Osteocyte (in vitro differentiated cells): ENCODE results near the gene TCL1B. TPM values are rescaled to one million over a fixed set of nuclear protein-coding genes. Genes with fewer than 3 reads are reported as not detected.
"Not testable (repeated sequence)": the region's sequence is repeated elsewhere in the genome, so short reads cannot be mapped to it uniquely, and the experiment has no call there.

Experiments used
- DNase-seq: peaks from one replicate; pipeline ENCODE4 v3.0.0; 2021; ENCODE audit warnings: mixed read lengths; ENCODE audit not compliant: unreplicated experiment; ENCODE audit errors: extremely low spot score
- H3K27ac Mint-ChIP-seq: one replicate; pipeline ENCODE4 v1.8.0; 2021; ENCODE audit warnings: mild to moderate bottlenecking, mixed read lengths; ENCODE audit not compliant: unreplicated experiment
- H3K27me3 Mint-ChIP-seq: one replicate; pipeline ENCODE4 v1.8.0; 2021; ENCODE audit warnings: mixed read lengths; ENCODE audit not compliant: unreplicated experiment
- H3K36me3 Mint-ChIP-seq: one replicate; pipeline ENCODE4 v1.8.0; 2021; ENCODE audit warnings: mixed read lengths; ENCODE audit not compliant: unreplicated experiment
- H3K4me1 Mint-ChIP-seq: one replicate; pipeline ENCODE4 v1.8.0; 2021; ENCODE audit warnings: mixed read lengths; ENCODE audit not compliant: unreplicated experiment
- H3K4me3 Mint-ChIP-seq: one replicate; pipeline ENCODE4 v1.8.0; 2021; ENCODE audit warnings: mild to moderate bottlenecking, moderate library complexity, mixed read lengths; ENCODE audit not compliant: unreplicated experiment
- H3K9me3 Mint-ChIP-seq: one replicate; pipeline ENCODE4 v1.8.0; 2021; ENCODE audit warnings: mixed read lengths; ENCODE audit not compliant: unreplicated experiment
- total RNA-seq: library from RNA; stranded (reverse); gene quantifications from 2 replicates; pipeline ENCODE4 v1.2.1, GENCODE V29; 2021
- TF ChIP-seq, protein P1 (sequence below): fragments of 200-600 bp; sonication (generic); IDR thresholded peaks from 2 replicates; pipeline ENCODE4 v1.5.0; 2021; ENCODE audit warnings: antibody characterized with exemption, mild to moderate bottlenecking, moderate library complexity

The TCL1B gene
- total RNA-seq, 1 donor from 2014 or later: not detected

DNA sequence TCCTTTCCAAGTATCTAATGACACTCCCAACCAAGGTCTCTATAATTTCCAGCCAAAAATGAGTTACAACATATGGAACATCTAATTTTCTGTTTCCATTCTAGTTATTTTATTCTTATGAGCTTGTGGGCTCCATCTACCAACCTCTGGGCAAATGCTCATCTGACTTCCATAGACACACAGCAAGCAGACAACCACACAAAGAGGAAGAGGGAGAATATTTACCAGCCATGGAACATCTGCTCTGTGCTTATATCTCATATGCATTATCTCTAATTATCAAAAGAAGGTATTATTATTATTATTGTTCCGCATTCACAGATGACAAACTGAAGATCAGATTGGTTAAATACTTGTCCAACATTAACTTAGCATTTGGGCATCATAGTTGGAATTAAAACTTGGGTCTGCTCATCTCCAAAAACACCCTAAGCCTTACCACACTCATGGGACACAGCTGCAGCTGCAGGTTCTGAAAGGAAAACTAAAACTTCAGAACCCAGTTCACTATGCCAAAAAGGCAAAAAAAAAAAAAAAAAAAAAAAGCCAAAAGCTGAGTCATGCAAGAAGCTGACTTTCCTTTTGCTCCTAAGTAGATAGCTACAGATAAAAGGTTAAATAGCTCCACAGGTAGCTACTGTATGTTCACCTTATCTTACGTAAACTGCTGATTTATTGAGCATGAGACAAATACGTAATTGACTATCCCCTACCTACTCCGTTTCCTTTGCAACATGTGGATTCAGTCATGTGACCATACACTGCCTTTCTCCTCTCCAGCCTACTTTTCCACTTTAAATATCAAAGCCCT is 23.6 kb upstream of the TCL1B start:
- H3K9me3 Mint-ChIP-seq: no peaks in the 10 kb centered on the region
- DNase-seq: no peak

DNA sequence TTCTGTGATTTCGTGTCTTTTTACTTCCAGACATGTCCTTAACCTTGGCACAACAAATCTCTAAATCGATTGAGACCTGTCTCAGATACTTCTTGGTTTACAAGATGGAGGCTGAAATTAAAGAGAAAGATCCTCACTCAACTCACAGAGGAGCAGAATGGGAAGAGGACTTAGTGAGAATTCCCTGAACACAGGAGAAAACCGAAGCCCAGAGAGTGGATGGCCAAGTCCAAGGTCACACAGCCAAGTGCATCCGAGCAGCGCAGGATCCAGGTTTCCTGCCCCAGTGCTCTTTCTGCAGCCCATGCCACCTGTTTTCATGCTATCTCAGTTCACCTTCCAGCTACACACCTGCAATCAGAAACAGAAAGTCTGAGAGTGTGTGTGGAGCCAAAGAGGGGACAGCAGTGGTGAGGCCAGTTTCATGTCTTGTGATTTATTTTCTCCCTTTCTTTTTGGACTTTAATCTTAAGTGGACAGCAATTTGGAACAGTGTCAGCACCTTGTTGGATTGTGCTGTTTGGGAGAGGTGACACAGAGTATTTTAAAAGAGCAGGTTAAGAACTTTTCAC is 22.9 kb upstream of the TCL1B start:
- H3K9me3 Mint-ChIP-seq: no peaks in the 10 kb centered on the region
- no peaks in the 10 kb centered on the region for H3K36me3 Mint-ChIP-seq
- no peak overlapping the region for H3K27ac Mint-ChIP-seq
- H3K4me3 Mint-ChIP-seq: no peak overlapping the region
- H3K27me3 Mint-ChIP-seq: peaks cover 21% of the 10 kb centered on the region
- no peak for DNase-seq
- H3K4me1 Mint-ChIP-seq: no peaks in the 10 kb centered on the region
- TF ChIP-seq, protein P1, sequence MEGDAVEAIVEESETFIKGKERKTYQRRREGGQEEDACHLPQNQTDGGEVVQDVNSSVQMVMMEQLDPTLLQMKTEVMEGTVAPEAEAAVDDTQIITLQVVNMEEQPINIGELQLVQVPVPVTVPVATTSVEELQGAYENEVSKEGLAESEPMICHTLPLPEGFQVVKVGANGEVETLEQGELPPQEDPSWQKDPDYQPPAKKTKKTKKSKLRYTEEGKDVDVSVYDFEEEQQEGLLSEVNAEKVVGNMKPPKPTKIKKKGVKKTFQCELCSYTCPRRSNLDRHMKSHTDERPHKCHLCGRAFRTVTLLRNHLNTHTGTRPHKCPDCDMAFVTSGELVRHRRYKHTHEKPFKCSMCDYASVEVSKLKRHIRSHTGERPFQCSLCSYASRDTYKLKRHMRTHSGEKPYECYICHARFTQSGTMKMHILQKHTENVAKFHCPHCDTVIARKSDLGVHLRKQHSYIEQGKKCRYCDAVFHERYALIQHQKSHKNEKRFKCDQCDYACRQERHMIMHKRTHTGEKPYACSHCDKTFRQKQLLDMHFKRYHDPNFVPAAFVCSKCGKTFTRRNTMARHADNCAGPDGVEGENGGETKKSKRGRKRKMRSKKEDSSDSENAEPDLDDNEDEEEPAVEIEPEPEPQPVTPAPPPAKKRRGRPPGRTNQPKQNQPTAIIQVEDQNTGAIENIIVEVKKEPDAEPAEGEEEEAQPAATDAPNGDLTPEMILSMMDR: no peak

More for the DNA sequence above, 23.6 kb upstream of the TCL1B start:
- no peaks in the 10 kb centered on the region for H3K36me3 Mint-ChIP-seq
- H3K4me3 Mint-ChIP-seq: no peak overlapping the region
- H3K27ac Mint-ChIP-seq: no peak overlapping the region
- TF ChIP-seq, protein P1: no peak
- peaks cover 21% of the 10 kb centered on the region for H3K27me3 Mint-ChIP-seq
- H3K4me1 Mint-ChIP-seq: no peaks in the 10 kb centered on the region

DNA sequence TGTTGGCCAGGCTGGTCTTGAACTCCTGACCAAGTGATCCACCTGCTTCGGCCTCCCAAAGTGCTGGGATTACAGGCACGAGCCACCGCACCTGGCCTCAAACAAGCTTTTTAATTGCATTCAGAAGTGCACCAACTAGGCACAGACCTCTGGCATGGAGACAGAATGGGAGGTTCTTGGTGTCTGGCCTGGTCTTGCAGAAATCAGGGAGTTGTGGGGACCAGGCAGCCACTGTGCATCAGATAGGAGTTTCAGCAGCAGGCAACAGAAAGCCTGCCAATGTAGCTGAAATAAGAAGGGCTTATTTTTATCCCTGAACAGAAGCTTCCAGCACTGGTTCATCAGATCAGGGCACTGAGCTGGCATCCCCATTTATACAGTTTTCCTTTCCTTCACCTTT is 22.2 kb upstream of the TCL1B start:
- TF ChIP-seq, protein P1: no peak
- no peaks in the 10 kb centered on the region for H3K9me3 Mint-ChIP-seq
- no peak overlapping the region for H3K4me3 Mint-ChIP-seq
- DNase-seq: no peak
- no peaks in the 10 kb centered on the region for H3K4me1 Mint-ChIP-seq
- H3K27ac Mint-ChIP-seq: no peak overlapping the region
- H3K36me3 Mint-ChIP-seq: no peaks in the 10 kb centered on the region
- H3K27me3 Mint-ChIP-seq: peaks cover 21% of the 10 kb centered on the region

DNA sequence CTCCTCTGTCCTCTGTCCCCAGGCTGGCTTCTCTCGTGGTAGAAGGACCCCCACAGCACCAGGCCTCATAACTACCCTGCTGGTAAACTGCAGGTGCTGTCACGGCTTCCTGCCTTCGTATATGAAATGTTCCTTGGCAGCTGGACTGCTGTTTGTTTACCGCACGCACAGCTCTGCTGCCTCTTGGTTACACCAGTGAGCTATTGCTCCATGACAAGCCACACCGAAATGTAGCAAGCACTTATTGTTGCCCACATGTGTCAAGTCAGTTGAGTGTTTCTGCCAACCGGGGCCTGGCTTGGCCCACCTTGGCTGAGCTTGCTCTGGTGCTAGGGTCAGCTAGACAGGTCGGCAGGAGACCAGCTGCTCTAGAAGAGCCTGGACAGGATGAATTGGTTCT is 21.7 kb upstream of the TCL1B start:
- H3K36me3 Mint-ChIP-seq: no peaks in the 10 kb centered on the region
- no peak overlapping the region for H3K27ac Mint-ChIP-seq
- H3K27me3 Mint-ChIP-seq: peaks cover 22% of the 10 kb centered on the region
- H3K4me1 Mint-ChIP-seq: no peaks in the 10 kb centered on the region
- H3K4me3 Mint-ChIP-seq: no peak overlapping the region
- no peaks in the 10 kb centered on the region for H3K9me3 Mint-ChIP-seq
- no peak for DNase-seq
- TF ChIP-seq, protein P1: no peak

DNA sequence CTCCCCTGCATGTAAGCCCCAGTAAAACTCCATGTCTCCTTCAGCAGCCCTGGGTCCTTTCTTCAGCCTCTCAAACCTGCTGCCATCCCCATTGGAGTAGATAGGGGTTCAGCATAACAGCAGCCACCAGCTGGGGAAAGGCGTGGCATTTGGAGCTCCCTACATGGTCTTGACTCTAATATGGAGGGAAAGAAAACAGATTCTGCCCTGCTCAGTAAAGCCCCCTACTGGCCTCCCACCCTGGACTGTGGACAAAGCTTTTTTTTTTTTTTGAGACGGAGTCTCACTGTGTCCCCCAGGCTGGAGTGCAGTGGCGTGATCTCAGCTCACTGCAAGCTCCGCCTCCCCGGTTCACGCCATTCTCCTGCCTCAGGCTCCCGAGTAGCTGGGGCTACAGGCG is 20.7 kb upstream of the TCL1B start:
- H3K4me3 Mint-ChIP-seq, H3K4me1 Mint-ChIP-seq, H3K36me3 Mint-ChIP-seq, H3K27ac Mint-ChIP-seq, H3K9me3 Mint-ChIP-seq, DNase-seq: not testable (repeated sequence)
- peaks cover 21% of the 10 kb centered on the region for H3K27me3 Mint-ChIP-seq
